ENCODE measurements around the gene MYO15B.
"Not testable (repeated sequence)": the region's sequence is repeated elsewhere in the genome, so short reads cannot be mapped to it uniquely, and the experiment has no call there.

Gene MYO15B

GRCh38 chr17:75634754-75635609, 47.4 kb downstream of the MYO15B start:
- DNase-seq (ENCODE audit: low spot score in 2 of 2) (no peak), ATAC-seq (ENCODE audit: low read depth) (no peak)
- H3K27ac Mint-ChIP-seq = no peak overlapping the region
- no peak overlapping the region for H3K4me3 Mint-ChIP-seq
- peaks cover 2% of the 10 kb centered on the region for H3K4me1 Mint-ChIP-seq
- no peaks in the 10 kb centered on the region for H3K9me3 Mint-ChIP-seq
- H3K27me3 Mint-ChIP-seq = no peaks in the 10 kb centered on the region
- H3K36me3 Mint-ChIP-seq = peaks cover 2% of the 10 kb centered on the region

GRCh38 chr17:75635610-75636202, 48.1 kb downstream of the MYO15B start:
- Mint-ChIP-seq H3K4me1 (peaks cover 2% of the 10 kb centered on the region), H3K4me3 (no peak overlapping the region), H3K9me3 (no peaks in the 10 kb centered on the region), H3K36me3 (peaks cover 2% of the 10 kb centered on the region), H3K27ac (no peak overlapping the region), H3K27me3 (no peaks in the 10 kb centered on the region)
- DNase-seq (ENCODE audit: low spot score in 2 of 2) = no peak
- no peak for ATAC-seq (ENCODE audit: low read depth)

DNA sequence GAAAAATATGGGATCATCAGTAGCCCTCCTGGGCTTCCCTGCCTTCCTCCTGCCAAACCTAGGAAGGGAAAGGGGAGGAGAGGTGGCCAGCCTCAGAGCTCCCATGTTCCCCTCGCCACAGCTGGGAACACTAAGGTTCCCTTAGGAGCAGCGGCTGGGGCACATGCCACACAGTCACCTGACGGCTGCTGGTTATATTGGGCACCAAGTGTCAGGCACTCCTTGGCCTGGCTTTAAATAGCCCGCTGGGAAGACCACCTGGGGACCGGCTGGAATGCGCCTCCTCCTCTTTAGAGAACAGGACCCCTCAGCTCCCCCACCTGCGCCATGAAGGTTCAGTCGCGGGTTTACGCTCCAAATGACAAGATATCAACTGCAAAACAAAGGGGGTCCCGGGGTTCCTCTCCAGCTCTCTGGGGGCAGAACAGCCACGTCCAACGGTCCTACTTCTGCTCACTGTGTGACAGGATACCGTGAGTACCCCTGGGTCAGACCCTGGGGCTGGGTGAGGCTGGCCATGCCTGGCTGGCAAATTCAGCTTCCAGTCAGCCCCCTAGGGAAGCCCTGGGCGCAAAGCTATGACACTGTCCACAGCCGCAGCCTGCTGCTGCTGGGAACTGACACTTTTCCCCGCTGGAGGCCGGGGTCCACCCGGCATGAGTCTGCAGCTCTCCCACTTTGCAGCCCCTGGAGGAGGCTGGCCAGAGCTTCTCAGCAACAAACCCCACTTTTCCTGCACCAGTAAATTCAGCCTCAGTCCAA, 49.0 kb downstream of the MYO15B start:
- H3K4me3 Mint-ChIP-seq = no peak overlapping the region
- no peak overlapping the region for H3K27ac Mint-ChIP-seq
- H3K9me3 Mint-ChIP-seq = no peaks in the 10 kb centered on the region
- peaks cover 2% of the 10 kb centered on the region for H3K36me3 Mint-ChIP-seq
- ATAC-seq (ENCODE audit: low read depth) (no peak), DNase-seq (ENCODE audit: low spot score in 2 of 2) (no peak)
- no peaks in the 10 kb centered on the region for H3K27me3 Mint-ChIP-seq
- peaks cover 2% of the 10 kb centered on the region for H3K4me1 Mint-ChIP-seq

GRCh38 chr17:75637143-75637538, 49.5 kb downstream of the MYO15B start:
- H3K27me3 Mint-ChIP-seq = no peaks in the 10 kb centered on the region
- H3K36me3 Mint-ChIP-seq = peaks cover 4% of the 10 kb centered on the region
- H3K4me1 Mint-ChIP-seq = peaks cover 2% of the 10 kb centered on the region
- H3K9me3 Mint-ChIP-seq = no peaks in the 10 kb centered on the region
- H3K27ac Mint-ChIP-seq = no peak overlapping the region
- ATAC-seq (ENCODE audit: low read depth) = no peak
- no peak overlapping the region for H3K4me3 Mint-ChIP-seq
- no peak for DNase-seq (ENCODE audit: low spot score in 2 of 2)

GRCh38 chr17:75637551-75637950, 50.0 kb downstream of the MYO15B start:
- H3K9me3 Mint-ChIP-seq = no peaks in the 10 kb centered on the region
- H3K4me3 Mint-ChIP-seq = no peak overlapping the region
- peaks cover 2% of the 10 kb centered on the region for H3K4me1 Mint-ChIP-seq
- H3K36me3 Mint-ChIP-seq = peaks cover 4% of the 10 kb centered on the region
- no peak overlapping the region for H3K27ac Mint-ChIP-seq
- DNase-seq (ENCODE audit: low spot score in 2 of 2) = no peak
- no peaks in the 10 kb centered on the region for H3K27me3 Mint-ChIP-seq
- no peak for ATAC-seq (ENCODE audit: low read depth)

DNA sequence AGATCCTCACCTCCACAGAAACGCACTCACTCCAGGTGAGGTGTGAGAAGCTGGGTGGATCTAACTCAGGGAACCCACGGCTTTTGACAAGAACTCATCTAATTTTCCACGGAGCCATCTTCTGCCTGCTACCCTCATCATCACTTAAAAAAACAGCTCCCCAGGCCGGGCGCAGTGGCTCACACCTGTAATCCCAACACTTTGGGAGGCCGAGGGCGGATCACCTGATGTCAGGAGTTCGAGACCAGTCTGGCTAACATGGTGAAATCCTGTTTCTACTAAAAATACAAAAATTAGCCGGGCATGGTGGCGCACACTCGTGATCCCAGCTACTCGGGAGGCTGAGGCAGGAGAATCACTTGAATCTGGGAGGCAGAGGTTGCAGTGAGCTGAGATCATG, 50.4 kb downstream of the MYO15B start:
- H3K27ac Mint-ChIP-seq; H3K9me3 Mint-ChIP-seq; ATAC-seq (ENCODE audit: low read depth); H3K27me3 Mint-ChIP-seq; DNase-seq (ENCODE audit: low spot score in 2 of 2); H3K36me3 Mint-ChIP-seq; H3K4me1 Mint-ChIP-seq; H3K4me3 Mint-ChIP-seq: not testable (repeated sequence)

DNA sequence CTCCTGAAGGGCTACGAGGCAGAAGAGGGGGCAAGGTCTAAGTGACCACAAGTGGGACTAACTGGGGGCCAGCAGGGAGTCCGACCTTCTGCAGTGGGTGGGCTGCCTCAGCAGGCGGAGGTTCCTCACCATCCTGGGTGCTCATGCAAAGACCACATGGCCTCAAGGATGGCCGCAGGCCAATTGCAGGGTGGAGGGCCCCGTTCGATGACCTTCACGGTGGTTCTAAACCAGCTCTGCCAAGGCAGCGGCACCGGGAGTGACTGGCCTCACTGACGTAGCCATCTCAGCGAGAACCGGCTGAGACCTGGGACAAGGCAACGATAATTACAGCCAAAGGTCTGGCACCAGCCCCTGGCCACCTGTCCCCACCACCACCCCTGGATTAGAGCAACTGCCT, 51.3 kb downstream of the MYO15B start:
- H3K4me1 Mint-ChIP-seq = peaks cover 1% of the 10 kb centered on the region
- no peaks in the 10 kb centered on the region for H3K9me3 Mint-ChIP-seq
- H3K36me3 Mint-ChIP-seq = peaks cover 4% of the 10 kb centered on the region
- H3K27me3 Mint-ChIP-seq = no peaks in the 10 kb centered on the region
- no peak overlapping the region for H3K4me3 Mint-ChIP-seq
- no peak overlapping the region for H3K27ac Mint-ChIP-seq
- ATAC-seq (ENCODE audit: low read depth) (no peak), DNase-seq (ENCODE audit: low spot score in 2 of 2) (no peak)

- Mint-ChIP-seq H3K27ac (no peak overlapping the region), H3K4me1 (no peaks in the 10 kb centered on the region), H3K4me3 (no peak overlapping the region), H3K27me3 (no peaks in the 10 kb centered on the region), H3K9me3 (no peaks in the 10 kb centered on the region), H3K36me3 (peaks cover 4% of the 10 kb centered on the region)
- no peak for ATAC-seq (ENCODE audit: low read depth)
- DNase-seq (ENCODE audit: low spot score in 2 of 2) = no peak
These were observed 51.7 kb downstream of the MYO15B start for GRCh38 chr17:75639327-75639726.

DNA sequence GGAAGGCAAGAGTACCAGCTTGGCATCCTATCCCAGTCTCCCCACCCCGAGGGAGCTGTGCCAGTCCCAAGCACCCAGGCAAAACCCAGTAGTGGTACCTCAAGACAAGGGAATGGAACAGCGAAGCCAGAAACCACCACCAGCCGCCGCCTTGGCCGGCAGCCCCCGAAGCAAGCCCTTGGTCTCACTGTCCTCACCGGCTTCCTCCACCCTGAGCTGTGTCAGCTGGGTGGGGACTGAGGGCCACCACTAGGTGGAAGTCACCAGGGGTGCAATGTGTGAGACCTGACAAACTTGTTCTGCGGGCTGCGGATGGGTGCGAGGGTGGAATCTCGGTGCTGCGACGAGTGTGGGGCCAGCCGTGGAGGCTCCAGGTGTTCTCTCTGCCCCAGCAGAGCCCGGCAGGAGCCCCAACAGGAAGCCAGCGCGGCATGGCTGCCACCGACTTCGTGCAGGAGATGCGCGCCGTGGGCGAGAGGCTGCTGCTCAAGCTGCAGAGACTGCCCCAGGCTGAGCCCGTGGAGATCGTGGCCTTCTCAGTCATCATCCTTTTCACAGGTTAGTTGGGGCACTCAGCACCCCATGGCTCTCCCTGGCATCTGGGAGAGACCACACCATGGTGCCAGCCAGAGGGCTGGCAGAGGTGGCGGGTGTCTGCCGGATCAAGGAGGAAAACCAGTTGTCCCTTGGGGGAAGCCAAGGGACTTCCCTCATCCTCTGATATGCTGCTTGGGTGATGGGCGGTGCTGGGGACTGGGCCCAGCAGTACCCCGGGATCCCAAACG, 52.4 kb downstream of the MYO15B start:
- H3K27me3 Mint-ChIP-seq = no peaks in the 10 kb centered on the region
- peaks cover 4% of the 10 kb centered on the region for H3K36me3 Mint-ChIP-seq
- H3K4me3 Mint-ChIP-seq = no peak overlapping the region
- ATAC-seq (ENCODE audit: low read depth) = no peak
- DNase-seq (ENCODE audit: low spot score in 2 of 2) = no peak
- no peak overlapping the region for H3K27ac Mint-ChIP-seq
- H3K4me1 Mint-ChIP-seq = no peaks in the 10 kb centered on the region
- H3K9me3 Mint-ChIP-seq = no peaks in the 10 kb centered on the region

- no peak for DNase-seq (ENCODE audit: low spot score in 2 of 2)
- ATAC-seq (ENCODE audit: low read depth) = no peak
- Mint-ChIP-seq H3K4me1 (no peaks in the 10 kb centered on the region), H3K27ac (no peak overlapping the region), H3K4me3 (no peak overlapping the region), H3K9me3 (no peaks in the 10 kb centered on the region), H3K36me3 (peaks cover 4% of the 10 kb centered on the region), H3K27me3 (no peaks in the 10 kb centered on the region)
These were observed 53.0 kb downstream of the MYO15B start for GRCh38 chr17:75640556-75641119.

GRCh38 chr17:75641343-75641742, 53.7 kb downstream of the MYO15B start:
- no peak overlapping the region for H3K27ac Mint-ChIP-seq
- H3K4me3 Mint-ChIP-seq = no peak overlapping the region
- peaks cover 4% of the 10 kb centered on the region for H3K36me3 Mint-ChIP-seq
- H3K9me3 Mint-ChIP-seq = no peaks in the 10 kb centered on the region
- no peak for ATAC-seq (ENCODE audit: low read depth)
- DNase-seq (ENCODE audit: low spot score in 2 of 2) = no peak
- H3K4me1 Mint-ChIP-seq = no peaks in the 10 kb centered on the region
- no peaks in the 10 kb centered on the region for H3K27me3 Mint-ChIP-seq

DNA sequence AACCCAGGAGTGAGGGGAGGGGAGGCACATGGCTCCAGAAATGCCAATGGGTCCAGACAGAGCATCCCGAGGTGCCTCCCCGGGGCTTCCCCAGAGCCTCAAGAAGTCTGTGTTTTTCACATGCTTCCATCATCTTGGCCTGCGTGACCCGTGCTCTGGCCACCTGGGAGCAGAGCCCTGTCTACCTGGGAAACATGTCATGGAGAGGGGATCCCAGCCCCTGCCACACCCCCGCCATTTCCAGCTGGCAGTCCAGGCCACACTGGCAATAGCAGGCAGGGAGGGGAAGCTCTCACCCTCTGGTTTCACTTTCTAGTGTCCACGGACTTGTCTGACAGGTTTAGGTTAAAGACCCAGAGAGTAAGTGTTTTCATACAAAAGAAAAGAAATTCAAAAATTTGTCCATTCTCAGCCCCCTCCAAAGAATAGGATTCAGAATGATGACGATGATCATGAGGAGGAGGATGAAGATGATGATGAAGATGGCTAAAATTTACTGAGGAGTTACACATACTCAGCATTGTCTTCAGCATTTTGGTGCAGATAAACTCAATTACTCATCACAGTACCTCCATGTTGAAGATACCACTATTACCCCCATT, 54.7 kb downstream of the MYO15B start:
- no peaks in the 10 kb centered on the region for H3K9me3 Mint-ChIP-seq
- H3K27ac Mint-ChIP-seq = no peak overlapping the region
- H3K27me3 Mint-ChIP-seq = no peaks in the 10 kb centered on the region
- no peaks in the 10 kb centered on the region for H3K4me1 Mint-ChIP-seq
- H3K4me3 Mint-ChIP-seq = no peak overlapping the region
- H3K36me3 Mint-ChIP-seq = peaks cover 4% of the 10 kb centered on the region
- ATAC-seq (ENCODE audit: low read depth) (no peak), DNase-seq (ENCODE audit: low spot score in 2 of 2) (no peak)

All from memory B cell (primary cell).